Cerebellar cortex (tissue), 1 donor: Measurements from ENCODE around the gene SPG7.
A peak's percentile ranks its signal among the peaks of the same experiment; 100 is the strongest.
"Not testable (repeated sequence)": the region's sequence is repeated elsewhere in the genome, so short reads cannot be mapped to it uniquely, and the experiment has no call there.

Experiments used
- DNase-seq: peaks from one replicate; pipeline ENCODE4 v3.0.0-alpha.2; 2015; ENCODE audit warnings: low spot score

The SPG7 gene

GRCh38 chr16:89507834-89508590 lies at the start of gene SPG7:
Gene SPG7 (plus strand): TSS chr16:89508403. CDS start chr16:89508418, 15 bp downstream.
- DNase-seq = peak; percentile 73

DNA sequence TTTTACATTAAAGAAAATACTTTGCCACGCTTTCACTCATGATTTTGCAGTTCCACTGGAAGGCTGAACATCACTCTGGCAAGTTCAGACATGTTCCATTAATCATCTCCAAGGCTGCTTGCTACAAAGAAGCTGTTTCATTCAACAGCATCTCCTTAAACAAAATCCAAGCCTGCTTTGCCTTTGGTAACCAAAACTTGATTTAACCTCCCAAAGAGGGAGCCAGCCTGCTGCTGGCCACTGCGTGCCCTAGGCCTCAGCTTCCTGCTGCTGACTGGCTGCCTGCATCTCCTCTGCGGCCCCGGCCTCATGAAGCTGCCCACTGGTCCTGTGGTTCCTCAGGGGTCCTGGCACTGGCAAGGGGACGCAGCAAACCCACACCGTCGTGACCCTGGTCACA lies 49.7 kb upstream of the SPG7 start:
- no peak for DNase-seq

DNA sequence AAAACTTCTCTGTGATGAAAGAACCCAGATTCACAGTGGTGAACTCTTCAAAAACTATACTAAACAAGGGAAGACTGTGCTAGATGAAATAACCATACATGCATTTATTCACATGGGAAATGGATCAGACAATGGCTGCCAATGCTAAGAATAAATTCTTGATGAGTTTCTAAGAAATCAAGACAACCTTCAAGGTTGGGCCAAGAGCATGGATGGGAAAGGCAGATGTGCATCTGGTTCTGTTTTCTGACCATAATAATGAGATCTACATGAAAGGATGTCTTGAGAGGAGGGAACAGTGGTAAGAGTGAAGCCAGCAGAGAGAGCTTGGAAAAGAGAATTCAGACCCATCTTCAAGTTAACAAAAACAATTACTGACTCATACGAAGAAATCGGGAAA lies 49.2 kb upstream of the SPG7 start:
- no peak for DNase-seq

DNA sequence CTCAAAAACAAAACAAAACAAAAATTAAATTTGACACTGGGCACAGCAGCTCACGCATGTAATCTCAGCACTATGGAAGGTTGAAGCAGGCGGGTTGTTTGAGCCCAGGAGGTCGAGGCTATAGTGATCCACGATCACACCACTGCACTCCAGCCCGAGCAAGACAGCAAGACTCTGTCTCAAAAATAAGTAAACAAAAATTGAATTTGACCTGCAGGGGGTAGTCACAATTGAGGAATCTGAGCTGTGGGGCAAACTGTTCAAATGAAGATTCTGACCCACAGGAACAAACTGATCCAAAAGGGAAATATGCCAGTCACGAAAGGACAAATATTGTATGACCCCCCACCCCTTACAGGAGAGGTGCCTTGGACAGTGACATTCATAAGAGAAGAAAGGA lies 47.6 kb upstream of the SPG7 start:
- no peak for DNase-seq

- not testable (repeated sequence) for DNase-seq
Measured at GRCh38 chr16:89461890-89462289, 46.3 kb upstream of the SPG7 start.

- not testable (repeated sequence) for DNase-seq
Measured at GRCh38 chr16:89462639-89463038, 45.6 kb upstream of the SPG7 start.

- not testable (repeated sequence) for DNase-seq
Measured at GRCh38 chr16:89463312-89463711, 44.9 kb upstream of the SPG7 start.

DNA sequence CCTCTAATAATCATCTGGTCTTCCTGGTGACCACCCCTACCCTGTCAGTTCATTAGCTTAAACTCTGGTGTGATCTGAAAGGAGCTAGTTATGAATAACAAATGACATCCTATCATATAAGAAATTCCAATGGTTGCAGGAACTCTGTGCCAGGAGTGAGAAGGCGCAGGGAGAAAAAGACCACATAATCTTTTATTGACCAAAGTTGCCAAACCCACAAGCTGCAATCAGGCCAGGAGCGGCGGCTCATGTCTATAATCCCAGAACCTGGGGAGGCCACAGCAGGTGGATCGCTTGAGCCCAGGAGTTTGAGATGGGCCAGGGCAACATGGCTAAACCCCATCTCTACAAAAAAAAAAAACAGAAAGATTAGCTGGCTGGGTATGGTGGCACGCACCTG lies 41.3 kb upstream of the SPG7 start:
- DNase-seq = no peak

DNA sequence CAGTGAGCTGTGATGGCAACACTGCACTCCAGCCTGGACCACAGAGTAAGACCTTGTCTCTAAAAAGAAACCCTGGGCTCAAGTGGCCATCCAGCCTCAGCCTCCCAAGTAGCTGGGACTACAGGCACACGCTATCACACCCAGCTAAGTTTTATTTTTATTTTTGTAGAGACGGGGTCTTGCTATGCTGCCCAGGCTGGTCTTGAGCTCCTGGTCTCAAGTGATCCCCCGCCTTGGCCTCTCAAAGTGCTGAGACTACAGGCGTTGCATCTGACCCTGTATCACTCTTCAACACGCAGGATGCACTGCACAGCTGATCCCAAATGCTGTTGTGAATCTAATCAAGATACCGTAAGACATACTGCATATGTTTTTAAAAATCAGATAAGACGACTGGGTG lies 40.8 kb upstream of the SPG7 start:
- no peak for DNase-seq

DNA sequence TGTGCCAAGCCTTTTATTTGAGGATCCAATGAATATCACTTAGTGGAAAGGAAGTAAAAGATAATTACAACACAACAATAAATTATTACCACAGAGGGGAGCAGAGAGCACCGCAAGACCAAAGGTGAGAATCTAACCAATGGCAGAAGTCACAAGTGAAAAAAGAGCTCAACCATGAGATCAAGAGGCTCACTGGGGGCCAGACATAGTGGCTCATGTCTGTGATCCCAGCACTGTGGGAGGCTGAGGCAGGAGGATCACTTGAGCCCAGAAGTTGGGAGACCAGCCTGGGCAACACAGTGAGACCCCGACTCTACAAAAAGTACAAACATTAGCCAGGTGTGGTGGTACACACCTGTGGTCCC lies 35.5 kb upstream of the SPG7 start:
- DNase-seq = no peak

DNA sequence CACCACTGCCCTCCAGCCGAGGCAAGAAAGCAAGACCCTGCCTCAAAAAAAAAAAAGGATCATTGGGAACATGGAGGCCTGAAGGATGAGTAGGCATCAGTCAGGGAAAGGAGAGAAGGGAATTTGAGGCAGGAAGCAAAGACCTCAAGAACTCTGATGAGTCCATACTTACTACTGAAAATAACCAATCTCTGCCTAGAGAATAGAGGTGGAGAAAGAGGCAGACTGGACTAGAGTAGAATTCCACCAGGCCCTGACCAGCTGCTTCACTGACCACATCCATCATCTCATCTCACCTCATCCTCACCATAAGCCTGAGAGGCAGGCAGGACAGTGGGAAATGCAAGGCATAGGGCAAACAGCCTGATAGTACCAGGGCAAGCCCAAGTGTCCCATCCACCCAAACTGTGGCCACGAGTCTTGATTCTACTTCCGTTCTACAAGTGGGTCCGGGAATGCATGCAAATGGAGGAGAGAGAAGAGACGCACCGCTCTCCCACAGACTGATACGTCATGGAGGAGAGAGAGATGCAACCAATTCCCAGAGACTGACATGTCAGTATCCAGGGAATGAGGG lies 35.0 kb upstream of the SPG7 start:
- no peak for DNase-seq

DNA sequence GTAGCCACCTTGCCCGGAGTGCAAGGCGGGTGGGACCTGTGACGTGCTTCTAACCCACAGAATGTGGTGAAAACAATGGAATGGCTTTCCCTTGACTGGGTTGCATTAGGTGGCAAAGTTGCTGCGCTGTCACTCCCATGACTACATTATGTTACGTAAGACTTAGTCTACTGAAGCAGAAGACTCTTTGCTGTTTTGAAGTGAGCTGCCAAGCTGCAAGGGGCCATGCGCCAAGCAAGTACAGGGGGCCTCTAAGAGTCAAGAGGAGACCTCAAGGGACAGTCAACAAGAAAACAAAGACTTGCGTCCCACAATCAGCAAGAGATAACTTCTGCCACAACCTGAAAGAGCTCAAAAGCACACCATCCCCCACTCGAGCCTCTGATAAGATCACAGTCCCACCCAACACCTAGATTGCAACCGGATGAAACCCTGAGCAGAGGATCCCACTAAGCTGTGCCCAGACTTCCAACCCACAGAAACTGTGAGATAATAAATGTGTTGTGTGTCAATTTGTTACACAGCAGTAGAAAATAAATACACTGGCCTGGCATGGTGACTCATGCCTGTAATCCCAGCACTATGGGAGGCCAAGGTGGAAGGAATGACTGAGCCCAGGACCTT lies 34.3 kb upstream of the SPG7 start:
- no peak for DNase-seq

DNA sequence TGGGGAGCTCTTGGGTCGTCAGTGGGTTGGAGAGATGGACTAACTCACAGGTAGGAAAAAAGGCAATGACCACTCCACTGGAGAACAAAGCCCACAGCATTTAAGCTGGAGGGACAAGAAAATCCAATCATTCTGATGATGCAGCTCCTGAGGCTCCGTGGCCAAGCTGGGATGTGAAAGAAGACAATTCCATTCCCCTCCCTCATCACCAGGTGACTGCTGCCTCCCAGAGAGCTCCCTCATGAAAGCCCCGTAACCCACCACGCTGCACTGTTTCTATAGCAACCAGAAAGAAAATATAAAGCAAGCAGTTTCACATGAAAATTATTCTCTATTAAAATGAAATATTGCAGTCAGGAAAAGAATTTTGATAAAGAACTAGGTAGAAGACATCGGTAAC lies 33.1 kb upstream of the SPG7 start:
- no peak for DNase-seq

DNA sequence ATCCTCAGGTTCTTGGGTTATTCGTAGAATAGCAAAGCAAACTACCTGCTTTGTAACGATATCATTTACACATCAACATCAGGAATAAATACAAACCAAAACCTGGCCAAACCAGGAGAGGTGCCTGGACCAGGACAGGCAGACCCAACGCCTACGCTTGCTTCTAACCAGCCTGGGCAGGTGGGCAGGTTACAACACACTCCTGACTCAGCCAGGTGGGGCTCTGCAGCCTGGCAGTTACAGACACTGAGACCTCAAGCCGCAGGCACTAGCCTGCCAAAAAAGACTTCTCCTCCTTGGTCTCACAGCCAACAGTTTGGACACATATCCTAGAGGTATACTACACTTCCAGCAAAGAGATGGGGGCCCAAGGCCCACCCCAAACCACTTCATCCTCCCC lies 31.8 kb upstream of the SPG7 start:
- DNase-seq = no peak

DNA sequence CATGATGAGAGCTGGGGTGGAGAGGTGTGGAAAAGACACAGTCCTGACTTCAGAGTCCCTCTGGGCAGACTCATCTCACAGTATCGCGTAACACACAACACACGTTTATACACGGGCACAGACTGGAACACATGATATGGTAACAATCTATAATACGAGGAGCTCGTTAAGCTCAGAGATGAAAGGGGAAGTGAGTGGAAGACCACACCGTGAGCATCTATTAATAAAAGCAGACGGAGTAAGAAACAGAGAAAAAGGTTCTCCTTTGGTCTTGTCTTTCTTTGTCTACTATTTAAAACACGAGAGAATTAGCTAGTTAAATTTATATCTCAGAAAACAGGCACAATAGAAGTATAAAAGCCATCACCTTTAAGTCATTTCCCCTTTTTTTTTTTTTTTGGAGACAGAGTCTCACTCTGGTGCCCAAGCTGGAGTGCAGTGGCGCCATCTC lies 31.4 kb upstream of the SPG7 start:
- DNase-seq = no peak

DNA sequence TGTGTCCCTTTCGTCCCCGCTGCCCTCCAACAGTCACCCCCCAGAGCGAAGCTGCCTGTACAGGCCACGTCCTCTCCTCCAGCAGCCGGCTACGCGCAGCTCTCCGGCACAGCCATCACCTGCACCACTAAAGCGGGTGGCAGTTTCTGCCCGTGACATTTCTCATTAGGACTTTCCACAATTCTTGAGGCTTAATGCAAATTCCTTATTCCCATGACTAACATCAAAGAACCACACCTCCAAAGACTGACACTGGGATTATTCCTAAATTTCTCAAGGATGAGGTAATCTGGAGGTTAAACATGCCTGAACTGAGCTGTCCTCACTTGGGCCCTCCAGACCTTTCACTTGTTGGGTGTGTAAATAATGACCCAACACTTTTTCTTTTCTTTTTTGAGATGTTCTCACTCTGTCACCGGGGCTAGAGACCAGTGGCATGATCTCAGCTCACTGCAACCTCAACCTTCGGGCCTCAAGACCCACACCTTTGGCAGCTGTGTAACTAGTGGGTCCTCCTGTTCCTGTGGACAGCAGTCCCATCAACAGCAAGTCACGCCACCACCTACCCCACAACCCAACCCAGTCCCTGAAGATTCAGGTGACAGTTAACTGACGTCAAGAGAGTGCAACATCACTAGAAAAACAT lies 29.5 kb upstream of the SPG7 start:
- no peak for DNase-seq

- no peak for DNase-seq
Measured at GRCh38 chr16:89481356-89481955, 26.7 kb upstream of the SPG7 start.

- no peak for DNase-seq
Measured at GRCh38 chr16:89482150-89482816, 25.9 kb upstream of the SPG7 start.

- DNase-seq = no peak
Measured at GRCh38 chr16:89482817-89483205, 25.4 kb upstream of the SPG7 start.

GRCh38 chr16:89484041-89484501 lies 24.1 kb upstream of the SPG7 start:
- no peak for DNase-seq

DNA sequence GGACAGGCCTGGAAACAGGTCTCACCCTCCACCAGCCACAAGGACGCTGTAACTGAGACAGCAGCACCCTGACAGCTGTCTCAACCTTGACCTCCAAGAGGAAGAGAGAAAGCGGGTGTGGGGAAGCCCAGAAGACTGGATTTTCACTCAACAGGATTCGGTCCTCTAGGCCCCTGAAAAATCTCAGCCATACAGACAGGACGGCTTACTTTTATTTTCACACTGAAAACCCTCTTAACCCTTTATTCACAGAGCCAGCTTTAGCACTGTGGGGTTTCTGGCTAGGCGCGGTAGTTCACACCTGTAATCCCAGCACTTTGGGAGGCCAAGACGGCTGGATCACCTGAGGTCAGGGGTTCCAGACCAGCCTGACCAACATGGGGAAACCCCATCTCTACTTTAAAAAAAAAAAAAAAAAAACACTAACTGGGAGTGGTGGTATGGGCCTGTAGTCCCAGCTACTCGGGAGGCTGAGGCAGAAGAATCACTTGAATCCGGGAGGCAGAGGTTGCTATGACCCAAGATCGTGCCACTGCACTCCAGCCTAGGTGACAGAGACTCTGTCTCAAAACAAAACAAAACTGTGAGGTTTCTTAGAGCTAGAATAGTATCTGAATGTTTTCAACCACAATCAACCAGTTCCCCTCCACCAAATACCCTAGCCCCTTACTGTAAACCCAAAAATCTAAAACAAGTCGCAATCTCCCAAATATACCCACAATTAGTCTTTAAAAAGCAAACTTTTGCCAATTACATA lies 23.1 kb upstream of the SPG7 start:
- no peak for DNase-seq
